ENCODE data around the gene ELP5. TPM values are rescaled to one million over a fixed set of nuclear protein-coding genes. Genes with fewer than 3 reads are reported as not detected.
A peak's percentile ranks its signal among the peaks of the same experiment; 100 is the strongest.

The ELP5 gene
- total RNA-seq, 6 experiments from 2014 or later = 28.7 to 36.1 (median 34.0) TPM

- peaks cover 26% of the 10 kb centered on the region for H3K27me3 Mint-ChIP-seq (ENCODE audit: insufficient read depth)
- H3K36me3 Mint-ChIP-seq (ENCODE audit: low read depth) = peaks cover 25% of the 10 kb centered on the region
- peak overlapping the region; percentile 92 for H3K4me3 Mint-ChIP-seq
- H3K9me3 Mint-ChIP-seq = no peaks in the 10 kb centered on the region
- DNase-seq = peak; percentile 56
- TF ChIP-seq CTCF (IDR thresholded peaks at IDR 0.05) = peak; percentile 76
- H3K27ac Mint-ChIP-seq = peak overlapping the region; percentile 92
- H3K4me1 Mint-ChIP-seq (ENCODE audit: low read depth) = peaks cover 66% of the 10 kb centered on the region
Measured at GRCh38 chr17:7220593-7221277, 31.3 kb upstream of the ELP5 start.

DNA sequence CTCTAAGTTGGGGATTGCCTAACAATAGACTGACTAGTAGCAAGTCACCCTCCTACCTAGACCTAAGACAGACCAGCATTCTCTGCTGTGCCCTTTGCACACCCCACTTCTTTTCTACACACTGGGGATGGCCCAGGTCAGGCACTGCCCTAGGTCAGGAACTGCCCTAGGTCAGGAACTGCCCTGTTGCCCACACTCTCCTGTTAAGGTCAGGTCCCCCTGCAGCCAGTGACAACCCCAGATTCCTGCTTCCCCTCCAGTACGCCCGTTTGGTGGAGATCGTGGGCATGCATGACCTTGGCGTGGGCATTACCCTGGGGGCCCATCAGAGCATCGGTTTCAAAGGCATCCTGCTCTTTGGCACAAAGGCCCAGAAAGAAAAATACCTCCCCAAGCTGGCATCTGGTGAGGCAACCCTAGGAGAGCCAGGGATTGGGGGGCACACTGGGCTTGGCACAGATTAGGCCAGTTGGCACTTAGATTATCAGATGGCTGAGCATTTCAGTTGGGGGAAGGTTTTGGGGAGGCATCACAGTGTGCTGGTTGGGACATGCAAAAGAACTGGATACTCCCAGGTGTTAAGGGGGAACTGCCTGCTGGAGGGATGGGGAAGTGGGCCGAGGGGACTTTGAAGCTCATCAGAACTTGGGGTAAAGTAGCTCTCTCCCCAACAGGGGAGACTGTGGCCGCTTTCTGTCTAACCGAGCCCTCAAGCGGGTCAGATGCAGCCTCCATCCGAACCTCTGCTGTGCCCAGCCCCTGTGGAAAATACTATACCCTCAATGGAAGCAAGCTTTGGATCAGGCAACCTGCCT lies 30.5 kb upstream of the ELP5 start:
- Mint-ChIP-seq H3K4me1 (ENCODE audit: low read depth) (peaks cover 59% of the 10 kb centered on the region), H3K27ac (peak overlapping the region; percentile 92), H3K4me3 (peak overlapping the region; percentile 92), H3K9me3 (no peaks in the 10 kb centered on the region), H3K36me3 (ENCODE audit: low read depth) (peaks cover 25% of the 10 kb centered on the region), H3K27me3 (ENCODE audit: insufficient read depth) (peaks cover 24% of the 10 kb centered on the region)
- DNase-seq = no peak
- no peak for TF ChIP-seq CTCF (IDR thresholded peaks at IDR 0.05)

DNA sequence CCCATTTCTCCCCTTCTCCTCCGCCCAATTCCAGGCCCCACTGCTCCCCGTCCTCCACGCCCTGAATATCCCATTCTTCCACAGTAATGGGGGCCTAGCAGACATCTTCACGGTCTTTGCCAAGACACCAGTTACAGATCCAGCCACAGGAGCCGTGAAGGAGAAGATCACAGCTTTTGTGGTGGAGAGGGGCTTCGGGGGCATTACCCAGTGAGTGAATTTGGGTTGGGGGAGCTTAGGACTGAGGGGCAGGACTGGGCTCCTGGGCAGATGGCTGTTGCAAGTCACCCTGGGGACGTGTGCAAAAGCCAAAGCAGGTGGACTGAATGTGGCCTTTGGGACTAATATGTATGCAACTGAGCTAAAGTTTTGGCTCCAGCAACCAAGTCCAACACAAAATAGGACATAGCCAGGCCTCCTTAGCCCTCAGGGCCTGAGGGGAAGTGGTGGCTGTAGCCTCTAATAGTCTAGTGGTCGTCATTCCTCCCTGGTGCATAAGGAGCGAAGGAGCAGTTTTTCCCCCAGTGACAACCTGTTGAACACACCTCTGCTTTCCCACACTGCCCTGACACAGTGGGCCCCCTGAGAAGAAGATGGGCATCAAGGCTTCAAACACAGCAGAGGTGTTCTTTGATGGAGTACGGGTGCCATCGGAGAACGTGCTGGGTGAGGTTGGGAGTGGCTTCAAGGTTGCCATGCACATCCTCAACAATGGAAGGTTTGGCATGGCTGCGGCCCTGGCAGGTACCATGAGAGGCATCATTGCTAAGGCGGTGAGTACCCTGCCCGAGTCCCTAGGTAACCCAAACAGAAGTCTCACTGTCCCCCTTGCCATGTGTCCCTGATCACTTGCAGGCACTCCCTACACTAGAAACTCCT lies 29.7 kb upstream of the ELP5 start:
- Mint-ChIP-seq H3K9me3 (no peaks in the 10 kb centered on the region), H3K27ac (peak overlapping the region; percentile 92; the same call in 1 of the 2 replicates), H3K36me3 (ENCODE audit: low read depth) (peaks cover 25% of the 10 kb centered on the region), H3K27me3 (ENCODE audit: insufficient read depth) (peaks cover 24% of the 10 kb centered on the region), H3K4me1 (ENCODE audit: low read depth) (peaks cover 55% of the 10 kb centered on the region), H3K4me3 (peak overlapping the region; percentile 6)
- no peak for TF ChIP-seq CTCF (IDR thresholded peaks at IDR 0.05)
- no peak for DNase-seq

DNA sequence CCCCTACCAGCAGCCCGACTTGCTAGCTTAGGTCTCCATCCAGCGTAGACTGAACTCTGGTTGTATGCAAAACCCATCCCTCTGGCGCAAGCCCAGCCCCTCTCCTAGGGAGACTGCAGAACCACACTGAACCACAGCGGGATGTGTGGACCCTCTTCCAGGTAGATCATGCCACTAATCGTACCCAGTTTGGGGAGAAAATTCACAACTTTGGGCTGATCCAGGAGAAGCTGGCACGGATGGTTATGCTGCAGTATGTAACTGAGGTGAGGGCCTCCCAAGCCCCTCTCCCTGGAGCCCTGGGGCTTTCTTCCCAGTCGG lies 29.1 kb upstream of the ELP5 start:
- H3K4me1 Mint-ChIP-seq (ENCODE audit: low read depth) = peaks cover 51% of the 10 kb centered on the region
- no peak overlapping the region for H3K27ac Mint-ChIP-seq
- H3K4me3 Mint-ChIP-seq = no peak overlapping the region
- DNase-seq = no peak
- H3K36me3 Mint-ChIP-seq (ENCODE audit: low read depth) = peaks cover 28% of the 10 kb centered on the region
- no peak for TF ChIP-seq CTCF (IDR thresholded peaks at IDR 0.05)
- H3K9me3 Mint-ChIP-seq = no peaks in the 10 kb centered on the region
- peaks cover 24% of the 10 kb centered on the region for H3K27me3 Mint-ChIP-seq (ENCODE audit: insufficient read depth)

DNA sequence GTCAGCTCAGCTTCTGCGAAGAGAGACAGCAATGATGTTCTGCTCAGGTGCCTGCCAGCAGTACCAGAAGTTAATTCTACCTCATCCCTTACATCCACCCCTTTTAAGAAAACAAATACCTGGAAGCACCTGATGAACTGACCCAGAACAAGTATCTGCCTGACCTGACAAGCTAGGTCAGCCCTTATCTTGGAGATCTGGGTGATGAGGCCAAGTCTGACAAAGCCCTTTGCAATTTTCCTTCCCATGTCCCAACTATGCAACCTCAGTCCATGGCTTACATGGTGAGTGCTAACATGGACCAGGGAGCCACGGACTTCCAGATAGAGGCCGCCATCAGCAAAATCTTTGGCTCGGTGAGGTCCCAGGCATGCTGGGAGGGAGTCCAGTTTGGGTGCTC lies 28.6 kb upstream of the ELP5 start:
- DNase-seq = no peak
- H3K27me3 Mint-ChIP-seq (ENCODE audit: insufficient read depth) = peaks cover 24% of the 10 kb centered on the region
- peaks cover 51% of the 10 kb centered on the region for H3K4me1 Mint-ChIP-seq (ENCODE audit: low read depth)
- H3K4me3 Mint-ChIP-seq = no peak overlapping the region
- TF ChIP-seq CTCF (IDR thresholded peaks at IDR 0.05) = no peak
- no peaks in the 10 kb centered on the region for H3K9me3 Mint-ChIP-seq
- peaks cover 33% of the 10 kb centered on the region for H3K36me3 Mint-ChIP-seq (ENCODE audit: low read depth)
- H3K27ac Mint-ChIP-seq = peak overlapping the region; percentile 57; the same call in 1 of the 2 replicates

Measured in HFFc6 (cell line).